HG02884 (cell line): ENCODE measurements around the gene ART4.

Source experiments
- ATAC-seq: cut with Tn5 transposase; IDR thresholded peaks from one replicate; pipeline ENCODE4 v1.9.1; 2021; ENCODE audit warnings: mild to moderate bottlenecking, moderate library complexity; ENCODE audit not compliant: unreplicated experiment

Gene ART4

GRCh38 chr12:14811486-14811885, 31.8 kb downstream of the ART4 start:
- ATAC-seq = no peak

- ATAC-seq = no peak
These were observed 32.3 kb downstream of the ART4 start for GRCh38 chr12:14810953-14811483.

GRCh38 chr12:14810167-14810952, 33.0 kb downstream of the ART4 start:
- no peak for ATAC-seq

- peak; percentile 10 for ATAC-seq
These were observed 39.5 kb downstream of the ART4 start for GRCh38 chr12:14803830-14804160.

GRCh38 chr12:14803011-14803829, 40.1 kb downstream of the ART4 start, which contains the start of the genes C12orf60 and WBP11:
TSS of gene C12orf60 (plus strand) at chr12:14803670. CDS start at chr12:14822936, 19,266 bp downstream.
TSS of gene WBP11 (minus strand) at chr12:14803478. CDS start at chr12:14801383, 2,095 bp downstream.
- peak; percentile 99 for ATAC-seq

GRCh38 chr12:14802721-14803010, 40.7 kb downstream of the ART4 start:
- ATAC-seq = no peak

- no peak for ATAC-seq
These were observed 41.1 kb downstream of the ART4 start for GRCh38 chr12:14802247-14802646.

GRCh38 chr12:14795028-14795448, 48.3 kb downstream of the ART4 start:
- no peak for ATAC-seq

GRCh38 chr12:14785568-14785967, 57.8 kb downstream of the ART4 start:
- ATAC-seq = no peak

GRCh38 chr12:14784471-14784870, 58.9 kb downstream of the ART4 start:
- no peak for ATAC-seq

GRCh38 chr12:14782756-14783155, 60.6 kb downstream of the ART4 start:
- ATAC-seq = peak; percentile 57

- no peak for ATAC-seq
These were observed 61.8 kb downstream of the ART4 start for GRCh38 chr12:14781563-14781962.

GRCh38 chr12:14780859-14781258, 62.5 kb downstream of the ART4 start:
- no peak for ATAC-seq

- ATAC-seq = no peak
These were observed 63.5 kb downstream of the ART4 start for GRCh38 chr12:14779834-14780233.

GRCh38 chr12:14777271-14777670, 66.1 kb downstream of the ART4 start:
- no peak for ATAC-seq

- no peak for ATAC-seq
These were observed 66.9 kb downstream of the ART4 start for GRCh38 chr12:14776236-14776961.

GRCh38 chr12:14775636-14775980, 67.7 kb downstream of the ART4 start:
- ATAC-seq = no peak
